H1 (cell line): ENCODE results near the gene INHBB. TPM values are rescaled to one million over a fixed set of nuclear protein-coding genes. Genes with fewer than 3 reads are reported as not detected.

ENCODE experiments used
- CTCF ChIA-PET: fragments of 300-600 bp; sonication (Branson Sonifier 250); formaldehyde crosslinking; loops from one replicate; lab custom pipeline; 2021; ENCODE audit not compliant: partially characterized antibody; lab: Charles Lee
- POLR2A ChIA-PET: fragments of 300-600 bp; sonication (Branson Sonifier 250); formaldehyde crosslinking; loops from one replicate; lab custom pipeline; 2021; ENCODE audit warnings: inconsistent platforms; ENCODE audit not compliant: partially characterized antibody; lab: Charles Lee
- DNase-seq, 2 experiments: peaks; one replicate each; pipeline versions ENCODE4 v3.0.0 to v3.0.0-alpha.2; 2010 to 2022; ENCODE audit warnings: low spot score in 2 of 2, low read depth in 1 of 2, mixed read lengths in 1 of 2
- FAIRE-seq: peaks from 2 replicates; lab custom pipeline; 2011; peaks lifted over from hg19 to GRCh38; lab: Jason Lieb, UNC
- H2AFZ ChIP-seq: 2 replicates; pipeline ENCODE4 v1.8.1; 2012; ENCODE audit warnings: low read length, inconsistent platforms
- H2AK5ac ChIP-seq: 2 replicates; pipeline ENCODE4 v1.6.1; 2013; ENCODE audit warnings: low read depth, low read length
- H2BK120ac ChIP-seq: replicated peaks from 2 replicates; pipeline ENCODE3; 2013; ENCODE audit warnings: low read depth, low read length, inconsistent platforms
- H2BK12ac ChIP-seq: 2 replicates; pipeline ENCODE4 v1.6.1; 2013; ENCODE audit warnings: low read depth, low read length
- H2BK15ac ChIP-seq: 2 replicates; pipeline ENCODE4 v1.6.1; 2013; ENCODE audit warnings: low read length
- H2BK20ac ChIP-seq: 2 replicates; pipeline ENCODE4 v1.6.1; 2013; ENCODE audit warnings: low read length
- H2BK5ac ChIP-seq: 2 replicates; pipeline ENCODE4 v1.6.1; 2013; ENCODE audit warnings: low read depth, low read length
- H3K14ac ChIP-seq: 2 replicates; pipeline ENCODE4 v1.6.1; 2013; ENCODE audit warnings: inconsistent platforms; ENCODE audit not compliant: insufficient read length
- H3K18ac ChIP-seq: 2 replicates; pipeline ENCODE4 v1.6.1; 2013; ENCODE audit warnings: low read length; ENCODE audit errors: extremely low read depth
- H3K23ac ChIP-seq: 2 replicates; pipeline ENCODE4 v1.6.1; 2013; ENCODE audit warnings: inconsistent platforms; ENCODE audit not compliant: insufficient read length
- H3K23me2 ChIP-seq: 2 replicates; pipeline ENCODE4 v1.6.1; 2013; ENCODE audit warnings: low read depth, low read length
- H3K27ac ChIP-seq: 2 replicates; pipeline ENCODE4 v1.6.1; 2011; ENCODE audit warnings: low read depth, low read length, inconsistent platforms
- H3K27me3 ChIP-seq, 4 experiments: replicated peaks in 1 of 4; 1 replicate in 1 of 4; 2 replicates in 3 of 4; pipeline versions ENCODE4 v1.6.1 to v1.8.1; 2011 to 2013; ENCODE audit warnings: low read length in 3 of 4, mild to moderate bottlenecking in 3 of 4, inconsistent platforms in 2 of 4, mixed read lengths in 2 of 4, moderate library complexity in 1 of 4; ENCODE audit not compliant: control insufficient read depth in 3 of 4, insufficient read depth in 3 of 4; ENCODE audit errors: extremely low read depth in 1 of 4
- H3K36me3 ChIP-seq, 4 experiments: 2 replicates each; pipeline versions ENCODE4 v1.6.1 to v1.8.1; 2011 to 2013; ENCODE audit warnings: mild to moderate bottlenecking in 4 of 4, low read length in 3 of 4, moderate library complexity in 2 of 4, control low read depth in 1 of 4, inconsistent platforms in 1 of 4; ENCODE audit not compliant: insufficient read depth in 4 of 4, control insufficient read depth in 2 of 4
- H3K4ac ChIP-seq: replicated peaks from 2 replicates; pipeline ENCODE3; 2013; ENCODE audit warnings: low read length, low read depth, mixed read lengths, inconsistent platforms; ENCODE audit not compliant: insufficient read length
- H3K4me1 ChIP-seq, 4 experiments: replicated peaks in 1 of 4; 1 replicate in 1 of 4; 2 replicates in 3 of 4; pipeline versions ENCODE4 v1.6.1 to v1.8.1; 2011 to 2013; ENCODE audit warnings: low read length in 3 of 4, inconsistent platforms in 2 of 4, mixed read lengths in 1 of 4; ENCODE audit not compliant: insufficient read depth in 4 of 4, control insufficient read depth in 3 of 4
- H3K4me2 ChIP-seq, 2 experiments: 2 replicates each; pipeline versions ENCODE4 v1.6.1 to v1.8.1; 2011 to 2013; ENCODE audit warnings: low read depth in 2 of 2, low read length in 2 of 2, control low read depth in 1 of 2, inconsistent platforms in 1 of 2, mild to moderate bottlenecking in 1 of 2; ENCODE audit not compliant: insufficient read depth in 1 of 2
- H3K4me3 ChIP-seq, 4 experiments: fragments of 200-600, 300-600 bp in 1 of 4; sonication (generic), shearing (Covaris generic), sonication (Bioruptor Twin) in 1 of 4; 2 replicates each; pipeline versions ENCODE4 v1.5.1 to v1.8.1; 2011 to 2016; ENCODE audit warnings: low read length in 4 of 4, low read depth in 3 of 4, control low read depth in 2 of 4, inconsistent platforms in 2 of 4, mild to moderate bottlenecking in 2 of 4, mixed read lengths in 1 of 4, moderate library complexity in 1 of 4; ENCODE audit not compliant: insufficient read depth in 2 of 4; ENCODE audit errors: extremely low read depth in 1 of 4
- H3K56ac ChIP-seq: replicated peaks from 2 replicates; pipeline ENCODE3; 2013; ENCODE audit warnings: low read depth, mild to moderate bottlenecking, mixed read lengths, low read length, inconsistent platforms; ENCODE audit not compliant: insufficient read length
- H3K79me1 ChIP-seq: 2 replicates; pipeline ENCODE4 v1.6.1; 2013; ENCODE audit warnings: low read depth, low read length, control low read depth
- H3K79me2 ChIP-seq, 2 experiments: 2 replicates each; pipeline versions ENCODE4 v1.6.1 to v1.8.1; 2012 to 2013; ENCODE audit warnings: low read length in 2 of 2, mild to moderate bottlenecking in 2 of 2, inconsistent platforms in 1 of 2; ENCODE audit not compliant: insufficient read depth in 2 of 2, control insufficient read depth in 1 of 2
- H3K9ac ChIP-seq, 4 experiments: replicated peaks in 1 of 4; 1 replicate in 1 of 4; 2 replicates in 3 of 4; pipeline versions ENCODE4 v1.6.1 to v1.8.1; 2011 to 2013; ENCODE audit warnings: low read depth in 3 of 4, low read length in 3 of 4, control low read depth in 2 of 4, mild to moderate bottlenecking in 2 of 4, moderate library complexity in 2 of 4, inconsistent platforms in 1 of 4; ENCODE audit errors: extremely low read depth in 1 of 4
- H3K9me3 ChIP-seq, 2 experiments: 2 replicates each; pipeline versions ENCODE4 v1.6.1 to v1.8.1; 2012 to 2013; ENCODE audit warnings: mild to moderate bottlenecking in 2 of 2, moderate library complexity in 2 of 2, control low read depth in 1 of 2, inconsistent platforms in 1 of 2, low read depth in 1 of 2, low read length in 1 of 2, mixed read lengths in 1 of 2; ENCODE audit not compliant: insufficient read depth in 2 of 2
- H4K20me1 ChIP-seq, 2 experiments: replicated peaks in 1 of 2; 2 replicates each; pipeline versions ENCODE3 to v1.8.1; 2011 to 2013; ENCODE audit warnings: inconsistent platforms in 2 of 2, low read length in 2 of 2, mild to moderate bottlenecking in 1 of 2; ENCODE audit not compliant: insufficient read depth in 2 of 2, control insufficient read depth in 1 of 2
- H4K5ac ChIP-seq: 2 replicates; pipeline ENCODE4 v1.6.1; 2013; ENCODE audit warnings: low read length, low read depth, mixed read lengths, inconsistent platforms; ENCODE audit not compliant: insufficient read length
- H4K8ac ChIP-seq: 2 replicates; pipeline ENCODE4 v1.8.0; 2013; ENCODE audit warnings: mild to moderate bottlenecking, moderate library complexity, low read length, inconsistent platforms; ENCODE audit not compliant: insufficient read depth; ENCODE audit errors: extremely low read depth
- H4K91ac ChIP-seq: replicated peaks from 2 replicates; pipeline ENCODE3; 2013; ENCODE audit warnings: low read length, mixed read lengths, inconsistent platforms; ENCODE audit not compliant: insufficient read length
- CBX8 ChIP-seq: fragments of 300-800, 300-1000 bp; sonication (generic); IDR thresholded peaks from 2 replicates; pipeline ENCODE4 v1.7.1; 2016; ENCODE audit warnings: low read depth, low read length, borderline replicate concordance
- HDAC6 ChIP-seq: IDR thresholded peaks from one replicate; pipeline ENCODE4 v1.7.1; 2012; ENCODE audit warnings: low read depth, mild to moderate bottlenecking, inconsistent platforms, low read length, moderate library complexity
- NANOG ChIP-seq: IDR thresholded peaks from 2 replicates; pipeline ENCODE4 v1.6.1; 2011; ENCODE audit warnings: low read length, low read depth, mild to moderate bottlenecking, inconsistent platforms; ENCODE audit not compliant: insufficient read depth, poor library complexity, severe bottlenecking
- POLR2AphosphoS5 ChIP-seq: IDR thresholded peaks from 2 replicates; pipeline ENCODE4 v1.6.1; 2011; ENCODE audit warnings: low read depth, low read length
- SP2 ChIP-seq: IDR thresholded peaks from 2 replicates; pipeline ENCODE4 v1.6.1; 2012; ENCODE audit warnings: mild to moderate bottlenecking, low read length, inconsistent platforms
- SP4 ChIP-seq: IDR thresholded peaks from 2 replicates; pipeline ENCODE4 v1.6.1; 2012; ENCODE audit warnings: low read length, inconsistent platforms
- WGBS, 2 experiments: shearing (Covaris generic) in 1 of 2; methylation state at CpG; one replicate each; pipeline versions ENCODE4 v1.1.6 to v1.1.7; 2013 to 2015; ENCODE audit warnings: low lambda C conversion rate in 2 of 2, mixed read lengths in 2 of 2, inconsistent platforms in 1 of 2, low coverage in 1 of 2, missing lambda C conversion rate in 1 of 2; ENCODE audit not compliant: insufficient replicate concordance in 2 of 2, insufficient coverage in 1 of 2, insufficient read length in 1 of 2; ENCODE audit errors: extremely low coverage in 1 of 2, missing lambda C conversion rate in 1 of 2; 5-methylcytosine and 5-hydroxymethylcytosine counted together
- polyA plus RNA-seq, 7 experiments: library from polyadenylated mRNA; depleted of rRNA in 3 of 7; stranded (reverse) in 5 of 7; unstranded in 2 of 7; fragments of >200 nt in 5 of 7; fragments of 200-250 nt in 2 of 7; gene quantifications; 1 replicate in 5 of 7; 2 replicates in 1 of 7; 4 replicates in 1 of 7; pipeline versions ENCODE4 v1.2.1 to v1.2.3, GENCODE V29; 2011 to 2013; ENCODE audit warnings: missing spikeins in 2 of 7, mixed read lengths in 2 of 7
- total RNA-seq: library from RNA; stranded (reverse); fragmentation: NEBNext Ultra II Directional; extraction: Animal tissue kit (Norgen Biotek cat#: 25700); gene quantifications from 2 replicates; pipeline ENCODE4 v1.2.1, GENCODE V29; 2021

Gene INHBB
- total and polyA plus RNA-seq, 2 of the 8 experiments (the other 6 are each of a cell fraction or from before 2014, with no cell fraction given): 0.30 to 0.32 TPM

- Histone ChIP-seq H4K91ac (no peak overlapping the region), H3K23me2 (no peaks in the 10 kb centered on the region), H3K23ac (no peak overlapping the region), H4K20me1 (no peaks in the 10 kb centered on the region), H3K9me3 (no peaks in the 10 kb centered on the region), H3K4ac (no peak overlapping the region), H3K79me1 (no peaks in the 10 kb centered on the region), H3K79me2 (no peaks in the 10 kb centered on the region), H4K8ac (no peak overlapping the region), H3K4me1 (peaks cover 0 to 14% (median 0%) of the 10 kb centered on the region in 4 experiments; a peak in 3 of 7 replicates), H2BK12ac (no peak overlapping the region), H2BK15ac (no peak overlapping the region), H3K56ac (no peak overlapping the region), H2AFZ (no peak overlapping the region), H2BK20ac (no peak overlapping the region), H3K27ac (no peak overlapping the region), H2BK120ac (no peak overlapping the region), H3K14ac (no peak overlapping the region), H3K36me3 (no peaks in the 10 kb centered on the region), H3K27me3 (peaks cover 0 to 3% (median 0%) of the 10 kb centered on the region in 4 experiments; a peak in 3 of 7 replicates), H4K5ac (no peak overlapping the region), H3K4me3 (no peak overlapping the region), H3K18ac (no peak overlapping the region), H2BK5ac (no peak overlapping the region), H3K4me2 (no peak overlapping the region), H2AK5ac (no peak overlapping the region), H3K9ac (no peak overlapping the region)
- TF ChIP-seq SP2 (no peak), NANOG (no peak), POLR2AphosphoS5 (no peak), HDAC6 (no peak), CBX8 (no peak), SP4 (no peak)
- 82% methylated on average over 8 of the region's 8 CpGs; no CpG with 5 or more reads in 1 of the 2 experiments for WGBS, 2 experiments
- CTCF ChIA-PET: interaction anchor here (0.7 to 2.1 kb wide), 8 partner anchors 9 to 282 kb away, joined by 3 to 6 read pairs (median 4); no protein-coding TSS in a partner anchor
- POLR2A ChIA-PET: interaction anchor here (0.7 to 1.4 kb wide), 4 partner anchors 15 to 675 kb away, joined by 3 read pairs; no protein-coding TSS in a partner anchor
- DNase-seq (no peak), FAIRE-seq (no peak)
These were observed 53.9 kb downstream of the INHBB start for GRCh38 chr2:120399889-120400240.
